Mesothelial cell of epicardium (in vitro differentiated cells): Measurements from ENCODE around the gene RASSF5. TPM values are rescaled to one million over a fixed set of nuclear protein-coding genes. Genes with fewer than 3 reads are reported as not detected.

Source experiments
- DNase-seq, 2 experiments: peaks; one replicate each; pipeline ENCODE4 v3.0.0; 2021; ENCODE audit warnings: low spot score in 2 of 2; ENCODE audit not compliant: unreplicated experiment in 2 of 2
- H3K27ac Mint-ChIP-seq: 2 replicates; pipeline ENCODE4 v1.8.0; 2021; ENCODE audit warnings: mixed read lengths
- H3K27me3 Mint-ChIP-seq: 2 replicates; pipeline ENCODE4 v1.8.0; 2021; ENCODE audit warnings: low read depth, mixed read lengths
- H3K36me3 Mint-ChIP-seq: 2 replicates; pipeline ENCODE4 v1.8.0; 2021; ENCODE audit warnings: mixed read lengths
- H3K4me1 Mint-ChIP-seq: 2 replicates; pipeline ENCODE4 v1.8.0; 2021; ENCODE audit warnings: mixed read lengths
- H3K4me3 Mint-ChIP-seq: 2 replicates; pipeline ENCODE4 v1.8.0; 2021; ENCODE audit warnings: mild to moderate bottlenecking, moderate library complexity, mixed read lengths
- H3K9me3 Mint-ChIP-seq: 2 replicates; pipeline ENCODE4 v1.8.0; 2021; ENCODE audit warnings: mixed read lengths
- total RNA-seq: library from RNA; stranded (reverse); gene quantifications from 3 replicates; pipeline ENCODE4 v1.2.1, GENCODE V29; 2021
- TF ChIP-seq, protein P1 (sequence below): fragments of 200-600 bp; sonication (generic); IDR thresholded peaks from one replicate; pipeline ENCODE4 v1.5.0; 2021; ENCODE audit warnings: antibody characterized with exemption; ENCODE audit not compliant: unreplicated experiment

The RASSF5 gene
- total RNA-seq, 1 donor from 2014 or later, result 6.8 TPM

GRCh38 chr1:206566999-206567398 lies 59.7 kb downstream of the RASSF5 start:
- no peak overlapping the region for H3K27ac Mint-ChIP-seq
- TF ChIP-seq, protein P1, sequence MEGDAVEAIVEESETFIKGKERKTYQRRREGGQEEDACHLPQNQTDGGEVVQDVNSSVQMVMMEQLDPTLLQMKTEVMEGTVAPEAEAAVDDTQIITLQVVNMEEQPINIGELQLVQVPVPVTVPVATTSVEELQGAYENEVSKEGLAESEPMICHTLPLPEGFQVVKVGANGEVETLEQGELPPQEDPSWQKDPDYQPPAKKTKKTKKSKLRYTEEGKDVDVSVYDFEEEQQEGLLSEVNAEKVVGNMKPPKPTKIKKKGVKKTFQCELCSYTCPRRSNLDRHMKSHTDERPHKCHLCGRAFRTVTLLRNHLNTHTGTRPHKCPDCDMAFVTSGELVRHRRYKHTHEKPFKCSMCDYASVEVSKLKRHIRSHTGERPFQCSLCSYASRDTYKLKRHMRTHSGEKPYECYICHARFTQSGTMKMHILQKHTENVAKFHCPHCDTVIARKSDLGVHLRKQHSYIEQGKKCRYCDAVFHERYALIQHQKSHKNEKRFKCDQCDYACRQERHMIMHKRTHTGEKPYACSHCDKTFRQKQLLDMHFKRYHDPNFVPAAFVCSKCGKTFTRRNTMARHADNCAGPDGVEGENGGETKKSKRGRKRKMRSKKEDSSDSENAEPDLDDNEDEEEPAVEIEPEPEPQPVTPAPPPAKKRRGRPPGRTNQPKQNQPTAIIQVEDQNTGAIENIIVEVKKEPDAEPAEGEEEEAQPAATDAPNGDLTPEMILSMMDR, result no peak
- no peak for DNase-seq
- no peak overlapping the region for H3K4me3 Mint-ChIP-seq
- H3K9me3 Mint-ChIP-seq, result no peaks in the 10 kb centered on the region
- H3K27me3 Mint-ChIP-seq, result peaks cover 16% of the 10 kb centered on the region
- no peaks in the 10 kb centered on the region for H3K36me3 Mint-ChIP-seq
- H3K4me1 Mint-ChIP-seq, result no peaks in the 10 kb centered on the region

GRCh38 chr1:206568256-206568655 lies 60.9 kb downstream of the RASSF5 start:
- Mint-ChIP-seq H3K4me3 (no peak overlapping the region), H3K27ac (no peak overlapping the region), H3K4me1 (no peaks in the 10 kb centered on the region), H3K27me3 (peaks cover 17% of the 10 kb centered on the region), H3K36me3 (no peaks in the 10 kb centered on the region), H3K9me3 (no peaks in the 10 kb centered on the region)
- TF ChIP-seq, protein P1, result no peak
- no peak for DNase-seq

- TF ChIP-seq, protein P1, result no peak
- no peaks in the 10 kb centered on the region for H3K4me1 Mint-ChIP-seq
- no peak overlapping the region for H3K27ac Mint-ChIP-seq
- DNase-seq, result no peak
- no peak overlapping the region for H3K4me3 Mint-ChIP-seq
- peaks cover 20% of the 10 kb centered on the region for H3K27me3 Mint-ChIP-seq
- no peaks in the 10 kb centered on the region for H3K36me3 Mint-ChIP-seq
- no peaks in the 10 kb centered on the region for H3K9me3 Mint-ChIP-seq
Observed at GRCh38 chr1:206568779-206569352, 61.5 kb downstream of the RASSF5 start.

DNA sequence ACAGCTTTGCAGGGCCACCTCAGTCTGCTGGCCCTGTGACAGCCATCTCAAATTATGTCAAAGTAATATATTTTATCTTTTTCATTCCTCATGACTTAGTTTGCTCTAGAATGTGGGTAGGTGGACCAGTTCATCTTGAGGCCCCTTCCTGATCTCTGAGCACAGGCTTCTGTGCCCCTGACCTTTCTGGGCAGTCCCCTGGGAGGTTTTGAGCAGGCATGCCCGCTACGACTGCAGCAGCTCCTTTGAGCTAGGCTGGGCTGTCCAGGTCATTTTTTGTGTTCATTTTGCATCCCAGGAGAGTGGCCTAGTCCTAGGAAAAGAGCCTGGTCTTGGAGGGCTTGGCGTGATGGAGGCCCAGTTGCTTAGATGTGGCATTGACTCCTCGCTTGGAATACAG lies 62.2 kb downstream of the RASSF5 start:
- H3K27me3 Mint-ChIP-seq, result peaks cover 20% of the 10 kb centered on the region
- H3K36me3 Mint-ChIP-seq, result no peaks in the 10 kb centered on the region
- TF ChIP-seq, protein P1, result no peak
- H3K4me3 Mint-ChIP-seq, result no peak overlapping the region
- no peak for DNase-seq
- no peaks in the 10 kb centered on the region for H3K9me3 Mint-ChIP-seq
- no peak overlapping the region for H3K27ac Mint-ChIP-seq
- no peaks in the 10 kb centered on the region for H3K4me1 Mint-ChIP-seq

- no peak for DNase-seq
- H3K4me1 Mint-ChIP-seq, result peaks cover 7% of the 10 kb centered on the region
- no peaks in the 10 kb centered on the region for H3K36me3 Mint-ChIP-seq
- H3K4me3 Mint-ChIP-seq, result no peak overlapping the region
- H3K27ac Mint-ChIP-seq, result no peak overlapping the region
- H3K9me3 Mint-ChIP-seq, result no peaks in the 10 kb centered on the region
- TF ChIP-seq, protein P1, result no peak
- H3K27me3 Mint-ChIP-seq, result peaks cover 13% of the 10 kb centered on the region
Observed at GRCh38 chr1:206570529-206570928, 63.2 kb downstream of the RASSF5 start.

- Mint-ChIP-seq H3K27me3 (peaks cover 6% of the 10 kb centered on the region), H3K27ac (no peak overlapping the region), H3K36me3 (no peaks in the 10 kb centered on the region), H3K4me1 (peaks cover 7% of the 10 kb centered on the region), H3K9me3 (no peaks in the 10 kb centered on the region), H3K4me3 (no peak overlapping the region)
- no peak for DNase-seq
- TF ChIP-seq, protein P1, result no peak
Observed at GRCh38 chr1:206572835-206573234, 65.5 kb downstream of the RASSF5 start.
